SIG-M5 treated with dmso at 0.1 percent for 504 hours (cell line): ENCODE measurements around the gene SRI.
A peak's percentile ranks its signal among the peaks of the same experiment; 100 is the strongest.
"Not testable (repeated sequence)": the region's sequence is repeated elsewhere in the genome, so short reads cannot be mapped to it uniquely, and the experiment has no call there.

Experiments
- DNase-seq: peaks from one replicate; lab custom pipeline; 2025; ENCODE audit not compliant: unreplicated experiment; lab: John Stamatoyannopoulos, UW

The SRI gene, protein sequence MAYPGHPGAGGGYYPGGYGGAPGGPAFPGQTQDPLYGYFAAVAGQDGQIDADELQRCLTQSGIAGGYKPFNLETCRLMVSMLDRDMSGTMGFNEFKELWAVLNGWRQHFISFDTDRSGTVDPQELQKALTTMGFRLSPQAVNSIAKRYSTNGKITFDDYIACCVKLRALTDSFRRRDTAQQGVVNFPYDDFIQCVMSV

GRCh38 chr7:88219781-88220747 is at the start of gene SRI:
SRI (minus strand) TSS chr7:88220038; CDS start chr7:88220026, 12 bp downstream.
- peak; percentile 77 for DNase-seq

DNA sequence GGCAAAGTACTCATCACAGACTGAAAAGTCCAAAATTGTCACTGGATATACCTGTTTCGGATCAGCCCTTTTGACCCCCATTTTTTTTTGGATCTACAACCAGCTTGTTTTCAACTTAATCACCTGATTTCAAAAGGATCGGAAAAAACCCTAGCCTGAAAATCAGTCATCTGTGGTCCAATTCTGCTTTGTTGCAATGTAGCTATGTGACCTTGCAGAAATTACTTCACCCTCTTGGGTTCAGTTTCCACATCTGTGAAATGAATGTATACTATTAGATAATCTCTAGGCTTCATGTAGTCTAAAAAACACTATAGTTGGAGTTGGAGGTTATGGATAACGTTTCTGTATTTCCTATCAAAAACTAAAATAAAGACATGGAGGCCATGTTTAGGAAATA is 49.7 kb upstream of the SRI start:
- no peak for DNase-seq

DNA sequence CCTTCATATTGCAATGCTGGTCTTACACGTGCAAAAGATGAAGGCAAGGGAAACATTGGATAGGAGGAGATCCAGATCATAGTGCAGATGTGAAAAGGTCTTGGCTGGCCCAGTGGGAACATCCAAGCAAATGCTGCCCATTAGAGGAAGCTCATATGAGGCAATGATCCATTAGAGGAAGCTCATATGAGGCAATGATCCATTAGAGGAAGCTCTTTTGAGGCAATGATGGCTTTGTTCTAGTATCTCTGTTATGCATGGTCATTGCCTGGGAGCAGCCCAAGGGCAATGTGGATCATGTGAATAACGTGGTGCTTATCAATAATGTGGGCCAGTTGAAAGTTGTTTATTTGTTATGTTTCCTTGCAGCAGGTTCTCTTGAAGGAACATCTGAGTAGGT is 49.0 kb upstream of the SRI start:
- peak; percentile 62 for DNase-seq

DNA sequence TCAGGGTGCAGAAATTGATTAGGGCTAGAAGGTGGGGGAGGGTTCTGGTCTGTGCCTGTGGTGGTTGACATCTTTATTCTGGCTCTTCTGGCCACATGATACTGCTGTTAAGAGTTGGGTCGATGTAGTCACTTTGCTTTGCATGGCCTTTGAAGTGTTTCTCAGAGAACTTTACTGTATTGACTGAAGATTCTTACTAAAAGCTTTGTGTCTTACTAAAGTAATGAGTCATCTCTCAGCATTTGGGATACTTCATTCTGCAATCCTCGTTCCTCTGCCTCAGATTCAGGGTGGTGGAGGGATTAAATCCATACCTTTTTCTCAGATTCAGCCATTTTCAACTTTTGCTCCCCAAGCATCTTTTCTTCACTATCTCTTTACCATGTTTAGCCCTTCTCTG is 48.2 kb upstream of the SRI start:
- DNase-seq, result no peak

DNA sequence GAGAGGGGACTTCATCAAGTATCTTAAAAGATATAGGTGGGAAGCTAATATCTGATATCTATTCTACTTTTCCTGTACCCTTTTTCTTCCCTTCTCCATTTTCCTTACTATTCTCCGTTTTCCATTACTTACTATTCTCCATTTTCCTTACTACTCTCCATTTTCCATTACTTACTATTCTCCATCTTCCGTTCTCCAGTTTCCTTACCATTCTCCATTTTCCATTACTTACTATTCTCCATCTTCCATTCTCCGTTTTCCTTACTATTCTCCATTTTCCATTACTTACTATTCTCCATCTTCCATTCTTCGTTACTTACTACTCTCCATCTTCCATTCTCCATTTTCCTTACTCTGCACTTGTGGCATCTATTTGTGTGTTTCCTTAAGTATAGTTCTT is 47.6 kb upstream of the SRI start:
- DNase-seq, result no peak

- peak; percentile 27 for DNase-seq
Observed at GRCh38 chr7:88264987-88265386, 45.1 kb upstream of the SRI start.

- no peak for DNase-seq
Observed at GRCh38 chr7:88262562-88262961, 42.7 kb upstream of the SRI start.

DNA sequence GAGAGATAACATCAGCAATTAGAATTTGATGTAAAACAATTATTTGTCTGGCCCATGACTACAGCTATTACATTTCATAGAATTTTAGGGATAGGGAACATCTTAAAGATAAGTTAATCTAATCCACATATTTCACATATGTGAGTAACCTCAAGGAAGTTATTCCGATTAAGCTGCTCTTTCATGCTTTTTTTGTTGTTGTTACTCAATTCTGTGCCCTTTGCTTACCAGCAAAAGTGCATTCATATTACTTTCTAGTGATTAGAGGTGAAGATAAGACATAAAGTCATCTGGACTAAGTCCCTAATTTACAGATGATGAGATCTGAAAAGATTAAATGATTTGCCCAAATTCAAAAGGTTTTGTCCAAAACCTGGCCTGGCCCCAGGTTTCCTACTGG is 40.9 kb upstream of the SRI start:
- DNase-seq, result no peak

DNA sequence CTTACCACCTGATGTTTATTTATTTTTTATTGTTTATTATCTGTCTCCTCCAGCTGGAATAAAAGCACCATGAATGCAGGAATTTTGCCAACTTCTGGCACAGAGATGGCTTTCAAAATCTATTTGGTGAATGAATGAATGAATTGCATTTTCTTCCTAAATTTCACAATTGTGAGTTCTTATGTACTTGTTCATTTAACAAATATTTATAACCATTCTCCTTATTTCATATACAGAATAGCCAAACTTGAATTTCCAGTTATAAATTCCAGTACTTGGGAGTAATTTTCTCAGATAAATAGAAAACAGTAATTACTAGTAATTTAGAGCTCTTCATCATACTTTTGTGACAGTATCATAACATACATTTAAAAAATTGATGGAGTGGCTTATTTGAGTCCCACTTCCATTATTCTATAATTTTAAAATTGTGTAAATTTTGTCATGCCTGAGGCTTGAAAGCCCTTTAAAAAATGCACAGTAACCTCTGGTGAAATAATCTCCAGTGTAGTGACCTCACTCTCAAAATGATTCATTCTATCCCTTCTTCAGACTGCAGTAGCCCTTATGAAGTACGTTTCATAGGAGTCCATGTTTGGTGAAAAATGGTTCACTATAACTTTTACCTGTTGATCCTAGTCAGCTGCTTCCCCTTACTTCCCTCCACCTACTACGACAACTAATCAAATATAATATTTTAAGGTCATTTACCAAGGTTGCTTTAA is 40.0 kb upstream of the SRI start:
- no peak for DNase-seq

GRCh38 chr7:88258296-88258695 is 38.5 kb upstream of the SRI start:
- not testable (repeated sequence) for DNase-seq

DNA sequence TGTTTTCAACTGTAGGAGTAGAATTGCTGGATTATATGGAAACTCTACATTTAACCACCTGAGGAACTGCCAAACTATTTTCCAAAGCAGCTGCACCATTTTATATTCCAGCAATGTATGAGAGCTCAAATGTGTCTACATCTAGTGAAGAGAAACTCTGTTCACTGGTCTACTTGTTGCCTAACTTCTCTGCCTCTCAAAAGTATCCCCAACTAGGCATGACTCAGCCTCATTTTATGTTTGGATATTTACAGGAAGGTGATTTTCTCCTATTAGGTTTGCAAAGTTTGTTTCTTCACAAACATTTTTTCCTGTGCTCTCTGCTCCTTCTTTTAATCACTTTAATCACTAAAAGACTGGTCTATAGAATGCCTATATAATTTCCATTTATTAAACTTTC is 37.1 kb upstream of the SRI start:
- no peak for DNase-seq

DNA sequence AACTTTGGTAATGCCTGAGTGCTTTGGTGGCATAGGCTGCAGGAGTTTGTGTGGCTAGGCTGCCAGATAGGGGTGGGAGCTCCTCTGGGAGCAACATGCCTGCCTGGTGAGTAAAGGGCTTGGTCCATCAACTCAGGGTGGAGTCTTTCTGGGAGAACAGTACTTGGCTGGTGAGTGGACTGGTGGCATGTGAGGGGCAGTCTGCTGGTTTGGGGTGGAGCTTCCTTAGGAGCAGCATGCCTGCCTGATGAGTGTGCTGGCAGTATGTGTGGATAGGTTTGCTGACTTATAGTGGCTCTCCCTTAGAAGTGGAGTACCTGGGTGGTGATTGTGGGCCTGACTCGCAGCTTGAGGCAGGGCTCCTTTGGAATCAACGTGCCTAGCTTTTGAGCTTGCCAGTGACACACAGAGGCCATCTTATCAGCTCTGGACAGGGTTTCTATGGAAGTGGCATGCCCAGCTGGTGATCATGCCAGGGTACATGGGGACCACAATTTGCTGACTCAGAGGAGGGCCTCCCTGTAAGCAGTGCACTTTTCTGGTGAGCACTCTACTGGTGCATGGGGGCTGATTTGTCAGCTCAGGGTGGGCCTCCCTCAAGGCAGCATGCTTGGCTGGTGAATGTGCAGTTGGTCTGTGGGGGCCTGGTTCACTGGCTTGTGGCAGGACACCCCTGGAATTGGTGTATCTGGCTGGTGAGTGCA is 35.0 kb upstream of the SRI start:
- no peak for DNase-seq

DNA sequence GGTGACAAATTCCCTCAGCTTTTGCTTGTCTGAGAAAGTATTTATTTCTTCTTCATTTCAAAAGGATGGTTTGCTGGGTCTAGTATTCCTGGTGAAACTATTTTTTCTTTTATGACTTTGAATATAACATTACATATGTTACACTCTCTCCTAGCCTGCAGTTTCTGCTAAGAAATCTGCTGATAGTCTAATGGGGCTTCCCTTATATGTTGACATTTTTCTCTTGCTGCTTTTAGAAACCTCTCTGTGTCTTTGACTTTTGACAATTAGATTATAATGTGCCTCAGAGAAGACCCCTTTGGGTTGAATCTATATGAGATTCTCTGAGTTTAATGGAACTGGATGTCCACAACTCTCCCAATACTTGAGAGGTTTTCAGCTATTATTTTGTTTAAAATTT is 33.8 kb upstream of the SRI start:
- no peak for DNase-seq

GRCh38 chr7:88244258-88244657 is 24.4 kb upstream of the SRI start:
- no peak for DNase-seq

DNA sequence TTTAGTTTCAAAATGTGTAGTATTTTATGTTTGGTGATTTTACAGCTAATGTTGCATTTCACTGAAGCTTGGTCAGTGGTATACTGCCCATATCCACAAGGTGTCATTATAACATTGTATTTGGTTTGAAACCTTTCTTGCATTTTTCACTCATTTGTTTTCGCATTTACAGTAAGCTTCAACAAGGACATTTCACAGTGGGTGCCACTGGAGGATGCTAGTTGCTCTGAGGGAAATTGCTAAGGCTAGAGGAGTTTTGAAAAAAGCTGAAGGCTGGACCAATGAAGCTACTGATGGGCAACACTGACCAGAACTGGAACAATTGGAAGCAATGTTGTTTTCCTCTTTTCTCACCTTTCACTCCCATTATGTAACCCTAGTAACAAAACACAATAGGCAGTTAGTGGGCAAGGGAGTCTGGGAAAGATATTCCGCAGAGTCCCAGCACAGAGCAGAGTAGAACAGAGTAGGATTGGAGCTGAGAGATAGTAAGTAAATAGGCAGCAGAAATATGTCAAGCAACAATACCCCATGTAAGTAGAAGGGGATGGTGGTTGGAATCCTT is 23.6 kb upstream of the SRI start:
- DNase-seq, result peak; percentile 50

DNA sequence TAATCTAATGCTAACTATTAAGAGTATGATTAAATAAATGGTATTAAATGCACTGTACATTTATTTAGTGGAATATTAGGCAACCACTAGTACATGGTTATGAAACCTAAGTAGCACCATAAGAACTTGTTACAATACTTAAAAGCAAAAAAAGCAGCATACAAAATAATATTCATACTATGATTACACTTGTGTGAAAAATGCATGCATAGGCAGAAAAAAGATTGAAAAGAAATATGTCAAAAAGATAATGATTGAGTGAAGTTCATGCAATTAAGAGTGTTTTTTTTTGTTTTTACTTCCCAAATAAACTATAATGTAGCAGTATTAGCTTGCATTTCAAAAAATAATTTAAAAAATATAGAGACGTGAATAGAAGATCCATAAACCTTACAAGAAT is 20.0 kb upstream of the SRI start:
- DNase-seq, result no peak

DNA sequence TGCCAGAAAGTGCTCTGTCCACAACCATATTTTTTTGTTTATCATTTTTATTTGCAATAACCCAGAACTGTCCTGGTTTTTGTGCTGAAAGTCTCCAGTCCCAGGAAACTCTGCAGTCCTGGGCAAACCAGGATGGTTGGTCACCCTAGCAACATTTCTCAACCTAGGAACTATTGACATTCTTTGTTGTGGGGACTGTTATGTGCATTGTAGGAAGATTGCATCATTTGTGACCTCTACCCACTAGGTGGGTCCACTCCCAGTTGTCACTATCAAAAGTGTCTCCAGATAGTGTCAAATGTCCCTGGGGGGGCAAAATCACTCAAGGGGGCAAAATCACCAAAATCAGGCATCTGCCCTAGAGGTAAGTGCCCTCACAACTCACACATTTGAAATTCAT is 14.0 kb upstream of the SRI start:
- DNase-seq, result no peak

DNA sequence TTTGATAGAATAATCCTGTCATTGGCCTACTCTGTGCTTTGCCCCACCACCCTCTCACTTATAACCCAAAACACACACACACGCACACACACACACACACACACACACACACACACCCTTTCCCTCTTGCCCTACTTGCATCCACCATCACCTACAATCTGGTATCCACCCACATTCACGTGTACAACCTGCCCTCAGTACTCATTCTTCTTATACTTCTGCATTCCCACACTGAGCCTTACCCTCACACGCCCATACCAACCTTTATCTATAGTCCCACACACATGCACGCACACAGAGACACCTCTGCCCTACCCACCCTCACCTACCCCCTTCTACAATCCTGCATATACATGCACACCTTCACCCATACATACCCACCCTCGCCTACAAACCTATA is 10.8 kb upstream of the SRI start:
- DNase-seq, result no peak

- DNase-seq, result no peak
Observed at GRCh38 chr7:88229302-88229995, 9.6 kb upstream of the SRI start.

DNA sequence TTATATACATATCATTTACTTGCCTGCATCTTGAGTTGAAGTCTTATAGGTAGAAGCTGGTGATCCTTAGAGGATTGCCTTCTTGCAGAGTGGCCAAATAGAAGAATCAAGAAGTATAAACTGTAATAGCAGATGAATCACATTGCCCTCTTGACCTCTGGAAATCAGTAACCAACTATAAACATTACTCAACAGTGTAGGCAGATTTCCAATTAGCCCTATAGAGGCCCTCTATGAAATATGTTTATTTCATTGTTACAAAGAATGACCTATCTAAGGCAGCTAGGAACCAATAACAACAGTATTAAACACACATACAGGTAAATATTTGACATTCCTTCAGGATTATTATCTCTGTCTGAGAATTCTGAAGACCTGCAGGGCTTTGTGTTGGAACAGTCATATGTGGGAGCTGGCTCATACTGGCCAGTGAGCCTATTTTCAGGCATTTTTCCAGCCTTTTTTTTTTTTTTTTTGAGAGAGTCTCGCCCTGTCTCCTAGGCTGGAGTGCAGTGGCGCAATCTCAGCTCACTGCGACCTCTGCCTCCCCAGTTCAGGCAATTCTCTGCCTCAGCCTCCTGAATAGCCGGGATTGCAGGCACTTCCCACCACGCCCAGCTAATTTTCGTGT is 7.2 kb upstream of the SRI start:
- DNase-seq, result peak; percentile 77
